HL-60 (cell line): ENCODE measurements around the gene SLC44A4.

ENCODE experiments used
- CTCF ChIP-seq: IDR thresholded peaks from one replicate; pipeline ENCODE4 v1.5.1; 2011; ENCODE audit warnings: low read length, control low read depth, inconsistent platforms; ENCODE audit not compliant: insufficient read depth
- GABPA ChIP-seq: IDR thresholded peaks from 2 replicates; pipeline ENCODE4 v1.6.1; 2012; ENCODE audit warnings: low read depth
- POLR2AphosphoS5 ChIP-seq: IDR thresholded peaks from 2 replicates; pipeline ENCODE4 v1.6.1; 2012; ENCODE audit warnings: low read depth
- REST ChIP-seq: IDR thresholded peaks from 2 replicates; pipeline ENCODE4 v1.6.1; 2012; ENCODE audit warnings: low read depth; ENCODE audit not compliant: insufficient replicate concordance
- SPI1 ChIP-seq: IDR thresholded peaks from 2 replicates; pipeline ENCODE4 v1.6.1; 2012; ENCODE audit warnings: low read depth, mild to moderate bottlenecking, borderline replicate concordance

DNA sequence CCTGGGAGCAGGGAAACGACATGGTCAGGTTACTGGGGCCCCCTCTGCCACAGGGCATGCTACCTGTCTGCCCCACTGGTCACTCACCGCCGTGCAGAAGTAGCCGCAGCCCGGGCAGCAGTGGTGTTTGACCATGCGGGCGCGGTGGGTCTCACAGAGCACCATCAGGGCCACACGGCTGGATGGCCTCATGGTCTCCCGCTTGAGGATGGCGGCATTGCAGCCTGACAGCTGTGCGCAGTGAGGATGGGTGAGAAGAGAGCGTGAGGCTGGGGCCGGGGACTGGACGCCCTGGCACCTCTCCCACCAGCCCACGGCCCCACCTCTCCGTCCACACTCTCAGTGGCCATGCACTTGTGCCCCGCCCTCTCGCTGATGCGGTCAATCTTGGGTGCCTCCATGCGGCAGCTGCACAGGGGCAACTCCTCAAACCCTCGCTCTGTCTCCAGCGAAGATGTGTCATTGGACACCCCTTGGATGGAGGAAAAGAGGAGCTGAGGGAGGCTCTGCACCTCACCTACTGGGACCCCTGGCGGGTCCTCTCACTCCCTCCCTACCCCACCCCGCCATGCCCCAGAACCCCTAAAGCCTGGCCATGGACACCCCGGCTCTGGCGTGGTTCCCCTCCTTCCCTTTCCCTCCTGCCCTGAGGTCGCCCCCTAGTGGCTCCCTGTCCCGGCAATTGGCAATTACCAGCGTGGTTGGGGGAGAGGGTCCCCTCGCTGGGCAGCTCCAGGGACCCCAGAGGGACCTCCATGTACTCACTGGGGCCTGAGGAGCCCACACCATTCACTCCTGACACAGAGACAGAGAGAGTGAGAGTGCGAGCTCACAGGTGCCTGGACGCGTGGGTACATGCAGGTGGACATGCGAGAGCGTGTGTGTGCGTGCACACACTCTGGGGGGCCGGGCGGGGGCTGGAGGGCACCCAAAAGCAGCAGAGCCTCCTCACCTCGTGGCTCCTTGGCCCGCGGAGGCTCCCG lies 9.8 kb upstream of the SLC44A4 start:
- peak; percentile 63 for TF ChIP-seq CTCF
- no peak for TF ChIP-seq POLR2AphosphoS5
- TF ChIP-seq REST = no peak
- TF ChIP-seq GABPA = no peak
- TF ChIP-seq SPI1 = no peak
